NCI-H2171 (cell line): ENCODE data around the gene TSPYL1.
"Not testable (repeated sequence)": the region's sequence is repeated elsewhere in the genome, so short reads cannot be mapped to it uniquely, and the experiment has no call there.

Experiments
- DNase-seq: peaks from one replicate; lab custom pipeline; 2025; lab: John Stamatoyannopoulos, UW

The TSPYL1 gene

GRCh38 chr6:116298273-116298672 lies 18.5 kb upstream of the TSPYL1 start:
- DNase-seq = no peak

- DNase-seq = no peak
These were observed 12.8 kb upstream of the TSPYL1 start for GRCh38 chr6:116292553-116292952.

- DNase-seq = no peak
These were observed 12.1 kb upstream of the TSPYL1 start for GRCh38 chr6:116291701-116292396.

- DNase-seq = no peak
These were observed 11.1 kb upstream of the TSPYL1 start for GRCh38 chr6:116290799-116291198.

GRCh38 chr6:116289876-116290275 lies 10.1 kb upstream of the TSPYL1 start:
- DNase-seq = no peak

- no peak for DNase-seq
These were observed 8.1 kb upstream of the TSPYL1 start for GRCh38 chr6:116287689-116288282.

GRCh38 chr6:116286773-116287358 lies 7.1 kb upstream of the TSPYL1 start:
- no peak for DNase-seq

GRCh38 chr6:116284984-116285383 lies 5.3 kb upstream of the TSPYL1 start:
- DNase-seq = not testable (repeated sequence)

GRCh38 chr6:116283191-116283590 lies 3.5 kb upstream of the TSPYL1 start:
- DNase-seq = no peak

GRCh38 chr6:116282698-116283097 lies 3.0 kb upstream of the TSPYL1 start:
- DNase-seq = no peak

- DNase-seq = no peak
These were observed 1.2 kb upstream of the TSPYL1 start for GRCh38 chr6:116280933-116281316.

GRCh38 chr6:116280161-116280932 lies 617 bp upstream of the TSPYL1 start:
- no peak for DNase-seq

GRCh38 chr6:116278854-116279231 lies 887 bp downstream of the TSPYL1 start:
- DNase-seq = no peak

- DNase-seq = no peak
These were observed 1.3 kb downstream of the TSPYL1 start for GRCh38 chr6:116278481-116278829.

- DNase-seq = no peak
These were observed 2.6 kb downstream of the TSPYL1 start for GRCh38 chr6:116277124-116277523.

GRCh38 chr6:116271149-116271708 lies 8.5 kb downstream of the TSPYL1 start:
- DNase-seq = no peak

GRCh38 chr6:116268589-116269293 lies 11.0 kb downstream of the TSPYL1 start:
- peak; percentile 75 for DNase-seq

- DNase-seq = no peak
These were observed 11.7 kb downstream of the TSPYL1 start for GRCh38 chr6:116267836-116268588.

GRCh38 chr6:116266803-116267202 lies 12.9 kb downstream of the TSPYL1 start:
- DNase-seq = no peak

GRCh38 chr6:116265041-116265829 lies 14.5 kb downstream of the TSPYL1 start:
- DNase-seq = no peak
